Fibroblast of lung (primary cell): Measurements from ENCODE around the gene SARM1.

Experiments
- EZH2 ChIP-seq: IDR thresholded peaks from 2 replicates; pipeline ENCODE4 v1.5.1; 2012; ENCODE audit warnings: low read length, control low read depth, mild to moderate bottlenecking; ENCODE audit errors: missing control alignments
- TF ChIP-seq, protein P1 (sequence below), 2 donors: IDR thresholded peaks in 1 of 2; conservative IDR thresholded peaks in 1 of 2; 1 replicate in 1 of 2; 2 replicates in 1 of 2; pipeline ENCODE4 v1.5.1; 2011 to 2012; ENCODE audit warnings: low read length in 2 of 2, control low read depth in 1 of 2, inconsistent platforms in 1 of 2, low read depth in 1 of 2, mild to moderate bottlenecking in 1 of 2

- TF ChIP-seq, protein P1, sequence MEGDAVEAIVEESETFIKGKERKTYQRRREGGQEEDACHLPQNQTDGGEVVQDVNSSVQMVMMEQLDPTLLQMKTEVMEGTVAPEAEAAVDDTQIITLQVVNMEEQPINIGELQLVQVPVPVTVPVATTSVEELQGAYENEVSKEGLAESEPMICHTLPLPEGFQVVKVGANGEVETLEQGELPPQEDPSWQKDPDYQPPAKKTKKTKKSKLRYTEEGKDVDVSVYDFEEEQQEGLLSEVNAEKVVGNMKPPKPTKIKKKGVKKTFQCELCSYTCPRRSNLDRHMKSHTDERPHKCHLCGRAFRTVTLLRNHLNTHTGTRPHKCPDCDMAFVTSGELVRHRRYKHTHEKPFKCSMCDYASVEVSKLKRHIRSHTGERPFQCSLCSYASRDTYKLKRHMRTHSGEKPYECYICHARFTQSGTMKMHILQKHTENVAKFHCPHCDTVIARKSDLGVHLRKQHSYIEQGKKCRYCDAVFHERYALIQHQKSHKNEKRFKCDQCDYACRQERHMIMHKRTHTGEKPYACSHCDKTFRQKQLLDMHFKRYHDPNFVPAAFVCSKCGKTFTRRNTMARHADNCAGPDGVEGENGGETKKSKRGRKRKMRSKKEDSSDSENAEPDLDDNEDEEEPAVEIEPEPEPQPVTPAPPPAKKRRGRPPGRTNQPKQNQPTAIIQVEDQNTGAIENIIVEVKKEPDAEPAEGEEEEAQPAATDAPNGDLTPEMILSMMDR (conservative IDR thresholded peaks at IDR 0.05 in 1 of 2, IDR thresholded peaks at IDR 0.05 in 1 of 2; ENCODE audit: low read depth in 1 of 2, low read length in 2 of 2), result no peak
- TF ChIP-seq EZH2, result no peak
These were observed 35.0 kb downstream of the SARM1 start for GRCh38 chr17:28406473-28406814.
